Measurements from ENCODE around the gene ANKRD16.

DNA sequence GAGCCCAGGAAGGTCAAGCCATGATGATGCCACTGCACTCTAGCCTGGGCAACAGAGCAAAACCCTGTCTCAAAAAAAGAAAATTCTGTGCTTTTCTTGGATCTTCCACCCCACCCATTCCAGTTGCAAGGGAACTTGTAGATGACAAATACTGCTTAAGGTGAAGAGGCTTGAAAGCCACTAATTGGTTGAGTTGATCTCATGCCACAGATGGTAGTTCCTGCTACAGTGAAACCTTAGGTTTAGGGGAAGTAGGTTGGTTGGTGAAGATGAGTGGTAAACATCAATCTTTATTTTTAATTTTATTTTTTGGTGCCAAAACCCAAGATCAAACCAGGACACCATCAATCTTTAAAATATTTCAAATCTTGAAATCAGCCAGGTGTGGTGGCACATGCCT is 73.5 kb downstream of the ANKRD16 start:
- TF ChIP-seq, protein P1, sequence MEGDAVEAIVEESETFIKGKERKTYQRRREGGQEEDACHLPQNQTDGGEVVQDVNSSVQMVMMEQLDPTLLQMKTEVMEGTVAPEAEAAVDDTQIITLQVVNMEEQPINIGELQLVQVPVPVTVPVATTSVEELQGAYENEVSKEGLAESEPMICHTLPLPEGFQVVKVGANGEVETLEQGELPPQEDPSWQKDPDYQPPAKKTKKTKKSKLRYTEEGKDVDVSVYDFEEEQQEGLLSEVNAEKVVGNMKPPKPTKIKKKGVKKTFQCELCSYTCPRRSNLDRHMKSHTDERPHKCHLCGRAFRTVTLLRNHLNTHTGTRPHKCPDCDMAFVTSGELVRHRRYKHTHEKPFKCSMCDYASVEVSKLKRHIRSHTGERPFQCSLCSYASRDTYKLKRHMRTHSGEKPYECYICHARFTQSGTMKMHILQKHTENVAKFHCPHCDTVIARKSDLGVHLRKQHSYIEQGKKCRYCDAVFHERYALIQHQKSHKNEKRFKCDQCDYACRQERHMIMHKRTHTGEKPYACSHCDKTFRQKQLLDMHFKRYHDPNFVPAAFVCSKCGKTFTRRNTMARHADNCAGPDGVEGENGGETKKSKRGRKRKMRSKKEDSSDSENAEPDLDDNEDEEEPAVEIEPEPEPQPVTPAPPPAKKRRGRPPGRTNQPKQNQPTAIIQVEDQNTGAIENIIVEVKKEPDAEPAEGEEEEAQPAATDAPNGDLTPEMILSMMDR (IDR thresholded peaks at IDR 0.05; ENCODE audit: insufficient read depth, low read length, poor library complexity, severe bottlenecking) = no peak
- TF ChIP-seq EZH2phosphoT487 (conservative IDR thresholded peaks at IDR 0.05; ENCODE audit: low read length) = no peak
